Measurements from ENCODE around the gene ST7. TPM values are rescaled to one million over a fixed set of nuclear protein-coding genes. Genes with fewer than 3 reads are reported as not detected.
A peak's percentile ranks its signal among the peaks of the same experiment; 100 is the strongest.

ST7 gene
- total RNA-seq, 2 experiments from 2014 or later, result 4.6 to 5.6 TPM

DNA sequence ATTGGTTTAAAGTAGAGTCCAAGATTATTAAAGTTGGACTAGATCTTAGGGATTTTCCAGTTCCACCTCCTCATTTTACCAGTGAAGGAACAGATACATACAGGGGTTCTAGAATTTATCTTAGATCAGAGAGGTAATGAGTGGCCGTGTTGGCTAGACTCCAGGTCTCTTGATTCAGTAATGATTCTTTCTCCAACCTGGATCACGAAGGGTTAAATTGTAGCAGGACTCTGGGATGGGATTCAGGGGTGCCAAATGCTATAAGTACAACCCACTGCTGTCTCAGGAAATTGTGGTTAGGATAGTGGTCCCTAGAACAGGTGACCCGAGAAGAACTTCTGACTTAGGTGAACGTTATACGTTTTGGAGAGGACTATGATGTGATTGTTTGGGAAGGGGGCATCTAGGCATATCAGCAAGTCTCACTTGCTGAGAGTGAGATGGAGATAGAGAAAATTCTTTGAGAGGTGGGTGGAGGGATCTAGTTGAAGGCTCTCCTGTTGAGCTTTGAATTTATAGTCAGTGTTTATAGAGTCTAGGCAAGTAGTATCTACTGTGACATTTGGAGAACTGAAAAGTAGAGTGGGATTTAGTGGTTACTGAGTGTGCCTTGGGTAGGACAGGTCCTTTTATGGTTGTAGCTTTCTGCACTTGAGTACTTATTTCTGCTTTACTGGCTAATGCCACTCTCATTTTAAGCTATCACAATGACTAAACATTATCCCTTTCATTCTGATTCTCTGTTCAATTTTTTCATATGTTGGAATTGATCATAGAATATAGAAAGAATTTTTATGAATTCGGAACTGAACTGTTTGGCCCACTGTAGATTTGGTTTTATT, 58.3 kb downstream of the ST7 start:
- no peaks in the 10 kb centered on the region for H3K27me3 Mint-ChIP-seq
- no peak for DNase-seq
- no peaks in the 10 kb centered on the region for H3K9me3 Mint-ChIP-seq
- POLR2A ChIA-PET, result no interaction called here
- peaks cover 58% of the 10 kb centered on the region for H3K4me1 Mint-ChIP-seq
- H3K36me3 Mint-ChIP-seq, result no peaks in the 10 kb centered on the region
- no peak for ATAC-seq (ENCODE audit: low read depth)
- no peak overlapping the region for H3K27ac Mint-ChIP-seq
- H3K4me3 Mint-ChIP-seq, result no peak overlapping the region

DNA sequence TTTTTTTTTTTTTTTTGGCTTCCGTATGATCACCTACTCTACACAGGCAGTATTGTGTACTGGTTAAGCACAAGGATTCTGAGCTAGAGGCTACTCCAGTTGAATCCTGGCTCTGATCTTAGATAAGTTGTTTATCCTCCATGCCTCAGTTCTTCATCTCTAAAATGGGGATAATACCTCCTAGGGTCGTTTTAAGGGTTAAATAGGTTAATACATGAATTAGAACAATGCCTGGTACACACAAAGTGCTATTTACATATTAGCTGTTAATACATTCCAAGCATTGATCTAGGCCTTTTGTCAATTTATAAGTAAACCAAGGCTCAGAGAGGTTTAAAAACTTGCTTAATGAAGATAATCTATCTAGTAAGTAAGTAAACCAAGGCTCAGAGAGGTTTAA, 59.0 kb downstream of the ST7 start:
- Mint-ChIP-seq H3K4me1 (peaks cover 55% of the 10 kb centered on the region), H3K27me3 (no peaks in the 10 kb centered on the region), H3K4me3 (no peak overlapping the region), H3K27ac (no peak overlapping the region), H3K9me3 (no peaks in the 10 kb centered on the region), H3K36me3 (no peaks in the 10 kb centered on the region)
- POLR2A ChIA-PET, result no interaction called here
- no peak for DNase-seq
- no peak for ATAC-seq (ENCODE audit: low read depth)

DNA sequence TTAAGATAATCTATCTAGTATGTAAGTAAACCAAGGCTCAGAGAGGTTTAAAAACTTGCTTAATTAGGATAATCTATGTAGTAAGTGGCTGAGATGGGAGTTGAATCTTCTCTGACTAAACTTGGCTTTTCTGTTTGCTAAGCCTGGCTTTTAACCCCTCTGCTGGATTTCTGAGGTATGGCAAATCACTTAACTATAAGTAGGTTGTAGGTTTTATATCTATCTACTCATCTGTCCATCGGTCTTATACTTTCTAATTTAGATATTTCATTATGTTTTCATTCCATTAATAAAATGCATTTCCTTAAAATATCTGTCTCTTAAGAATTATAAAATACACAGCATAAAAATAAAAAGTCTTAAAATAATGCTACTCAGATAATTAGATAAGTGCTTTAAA, 59.4 kb downstream of the ST7 start:
- H3K27me3 Mint-ChIP-seq, result no peaks in the 10 kb centered on the region
- no peaks in the 10 kb centered on the region for H3K9me3 Mint-ChIP-seq
- POLR2A ChIA-PET, result no interaction called here
- H3K4me3 Mint-ChIP-seq, result no peak overlapping the region
- no peak for DNase-seq
- peaks cover 53% of the 10 kb centered on the region for H3K4me1 Mint-ChIP-seq
- H3K36me3 Mint-ChIP-seq, result no peaks in the 10 kb centered on the region
- no peak overlapping the region for H3K27ac Mint-ChIP-seq
- no peak for ATAC-seq (ENCODE audit: low read depth)

DNA sequence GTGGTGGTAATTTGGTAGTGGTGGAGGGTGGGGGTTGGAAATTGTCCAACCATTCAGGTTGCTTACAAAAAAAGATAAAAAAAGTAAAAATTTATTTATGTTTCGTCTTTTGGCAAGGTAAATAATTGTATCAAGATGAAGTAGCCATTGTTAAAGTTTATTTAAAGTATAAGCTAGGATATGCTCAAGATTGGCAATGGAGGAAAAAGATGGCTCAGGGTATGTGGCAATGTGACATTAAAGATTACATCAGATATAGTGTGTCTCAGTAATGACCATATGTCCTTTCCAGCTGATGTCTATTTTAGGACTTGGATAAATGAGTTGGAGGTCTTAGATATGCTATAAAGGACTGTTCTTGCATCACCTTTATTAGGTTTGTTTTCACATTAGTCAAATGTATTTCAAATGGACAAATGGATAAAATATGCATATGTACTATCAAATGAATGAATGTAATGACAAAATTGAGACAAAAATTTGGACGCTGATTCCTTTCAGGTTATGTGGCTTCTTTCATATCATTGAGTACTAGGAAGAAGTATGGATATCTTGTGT, 60.9 kb downstream of the ST7 start:
- peaks cover 43% of the 10 kb centered on the region for H3K4me1 Mint-ChIP-seq
- no peaks in the 10 kb centered on the region for H3K9me3 Mint-ChIP-seq
- no peak overlapping the region for H3K4me3 Mint-ChIP-seq
- DNase-seq (no peak), ATAC-seq (ENCODE audit: low read depth) (no peak)
- H3K27me3 Mint-ChIP-seq, result no peaks in the 10 kb centered on the region
- no peaks in the 10 kb centered on the region for H3K36me3 Mint-ChIP-seq
- POLR2A ChIA-PET, result interaction anchor here (0.6 kb wide), 1 partner anchor 11 kb away, joined by 3 read pairs; no protein-coding TSS in a partner anchor
- H3K27ac Mint-ChIP-seq, result no peak overlapping the region

DNA sequence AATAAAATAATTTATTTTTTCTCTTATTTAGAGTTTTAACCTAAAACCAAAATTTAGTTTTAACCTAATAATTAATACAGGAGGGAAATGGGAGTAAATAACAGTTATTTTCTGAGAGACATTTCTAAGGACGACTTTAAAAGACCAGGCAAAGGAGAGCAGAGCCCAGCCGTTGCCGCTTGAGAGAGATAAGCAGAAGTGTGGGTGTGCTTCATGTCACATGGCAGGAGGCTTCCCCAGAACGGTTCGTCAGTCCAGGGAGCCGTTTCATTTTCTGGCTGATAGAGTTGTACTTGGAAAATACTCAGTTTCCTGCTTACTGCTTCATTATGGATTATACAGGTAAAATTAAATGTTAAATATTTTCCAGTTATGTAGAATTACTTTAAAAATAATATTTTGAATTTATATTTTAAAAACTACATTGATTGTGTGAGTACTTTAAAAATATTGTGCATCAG, 61.4 kb downstream of the ST7 start:
- H3K4me3 Mint-ChIP-seq, result no peak overlapping the region
- POLR2A ChIA-PET, result interaction anchor here (0.6 kb wide), 1 partner anchor 12 kb away, joined by 3 read pairs; no protein-coding TSS in a partner anchor

DNA sequence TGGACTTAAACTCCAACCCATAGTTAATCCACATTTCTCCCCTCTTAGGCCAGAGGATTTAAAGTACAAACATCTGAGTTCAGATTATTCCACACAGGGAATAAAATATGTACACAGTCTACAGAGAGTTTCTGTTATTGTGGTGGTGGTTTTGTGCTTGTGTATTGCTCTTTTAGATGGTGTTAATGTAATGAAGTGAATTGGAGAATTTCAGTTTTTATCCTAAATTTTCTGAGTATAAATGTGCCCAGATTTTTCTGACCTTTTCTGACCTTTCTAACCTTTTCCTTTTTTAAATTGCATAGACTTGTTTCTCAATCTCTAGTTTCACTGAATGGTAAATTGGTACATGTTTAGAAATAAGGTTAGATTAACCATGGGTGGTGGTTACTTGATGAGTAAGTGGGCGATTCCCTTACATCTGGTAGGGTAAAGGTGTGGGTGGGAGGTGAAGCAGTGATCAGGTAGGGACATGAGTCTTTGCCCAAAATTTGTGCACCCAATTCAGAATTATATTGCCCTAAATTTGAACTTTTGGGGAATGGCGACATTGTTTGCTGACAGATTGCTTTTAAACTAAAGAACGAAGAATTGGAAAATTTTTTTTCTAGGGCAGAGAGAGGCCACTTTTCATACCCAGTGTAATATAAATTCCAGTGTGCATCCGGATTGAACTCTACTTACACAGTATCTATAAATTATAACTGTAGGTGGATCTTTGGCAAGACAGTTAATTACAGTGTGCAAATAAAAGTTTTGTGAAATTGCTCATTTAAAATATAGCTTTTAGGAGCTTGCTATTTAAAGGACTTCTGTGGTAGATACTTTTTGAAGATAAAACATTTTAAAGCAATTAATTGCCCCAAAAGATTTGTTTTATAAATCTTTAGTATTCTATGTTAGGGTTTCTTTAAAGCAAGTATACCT, 62.2 kb downstream of the ST7 start:
- POLR2A ChIA-PET, result no interaction called here
- H3K4me1 Mint-ChIP-seq, result peaks cover 29% of the 10 kb centered on the region
- H3K27me3 Mint-ChIP-seq, result no peaks in the 10 kb centered on the region
- no peaks in the 10 kb centered on the region for H3K36me3 Mint-ChIP-seq
- ATAC-seq (ENCODE audit: low read depth) (no peak), DNase-seq (no peak)
- no peak overlapping the region for H3K27ac Mint-ChIP-seq
- no peaks in the 10 kb centered on the region for H3K9me3 Mint-ChIP-seq
- H3K4me3 Mint-ChIP-seq, result peak overlapping the region; percentile 9

More for the DNA sequence above, 61.4 kb downstream of the ST7 start:
- H3K36me3 Mint-ChIP-seq, result no peaks in the 10 kb centered on the region
- DNase-seq, result no peak
- H3K4me1 Mint-ChIP-seq, result peaks cover 38% of the 10 kb centered on the region
- H3K27me3 Mint-ChIP-seq, result no peaks in the 10 kb centered on the region
- ATAC-seq (ENCODE audit: low read depth), result peak; percentile 39
- H3K9me3 Mint-ChIP-seq, result no peaks in the 10 kb centered on the region
- H3K27ac Mint-ChIP-seq, result no peak overlapping the region

DNA sequence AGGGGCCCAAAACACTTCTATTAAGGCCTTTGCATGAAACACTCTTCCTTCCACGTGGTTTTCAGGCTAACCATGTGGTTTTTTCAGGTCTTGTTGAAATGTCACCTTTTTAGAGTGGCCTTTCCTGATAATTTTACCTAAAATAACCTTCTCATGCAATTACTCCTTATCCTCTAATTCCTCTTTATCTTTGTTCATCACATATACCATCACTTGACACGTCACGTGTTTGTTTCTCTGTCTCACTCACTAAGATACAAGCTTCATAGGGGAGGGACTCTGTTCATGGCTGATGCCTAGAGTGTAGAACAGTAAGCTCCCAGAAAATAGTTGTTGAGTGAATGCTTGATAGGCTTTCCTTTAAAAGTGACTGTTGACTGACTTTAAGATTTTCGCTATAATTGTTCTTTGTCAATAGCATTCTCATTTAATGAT, 63.7 kb downstream of the ST7 start:
- POLR2A ChIA-PET, result no interaction called here
- Mint-ChIP-seq H3K27me3 (no peaks in the 10 kb centered on the region), H3K4me1 (peaks cover 16% of the 10 kb centered on the region), H3K9me3 (no peaks in the 10 kb centered on the region), H3K36me3 (no peaks in the 10 kb centered on the region), H3K4me3 (no peak overlapping the region), H3K27ac (no peak overlapping the region)
- no peak for DNase-seq
- ATAC-seq (ENCODE audit: low read depth), result no peak

DNA sequence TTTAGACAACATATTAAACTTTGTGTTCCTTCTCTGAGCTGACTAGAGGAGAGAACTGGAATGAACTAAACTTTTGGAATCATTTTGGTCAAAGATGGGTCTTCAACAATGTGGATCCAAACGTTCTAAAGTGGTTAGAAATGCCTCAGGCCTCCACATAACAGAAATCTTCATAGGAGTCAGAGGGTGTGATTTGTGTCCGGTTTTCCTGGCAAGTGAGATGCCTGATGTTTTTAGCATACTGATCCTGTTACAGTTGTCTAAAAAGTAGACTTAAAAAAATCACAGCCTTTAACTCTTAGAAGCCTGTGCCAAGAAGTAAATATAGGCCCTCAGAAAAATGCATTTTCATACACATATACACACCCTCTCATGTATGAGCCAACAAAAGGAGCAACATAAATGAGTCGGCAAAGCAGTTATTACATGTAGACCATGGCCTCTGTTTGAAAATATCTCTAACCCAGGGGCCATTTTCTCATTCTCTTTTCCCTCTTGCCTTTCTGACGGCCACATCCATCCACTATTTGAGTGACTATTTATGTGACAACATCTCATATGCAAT, 64.5 kb downstream of the ST7 start:
- Mint-ChIP-seq H3K27me3 (no peaks in the 10 kb centered on the region), H3K9me3 (no peaks in the 10 kb centered on the region), H3K4me3 (no peak overlapping the region), H3K27ac (no peak overlapping the region), H3K36me3 (no peaks in the 10 kb centered on the region), H3K4me1 (peaks cover 18% of the 10 kb centered on the region)
- DNase-seq (no peak), ATAC-seq (ENCODE audit: low read depth) (no peak)
- POLR2A ChIA-PET, result no interaction called here

DNA sequence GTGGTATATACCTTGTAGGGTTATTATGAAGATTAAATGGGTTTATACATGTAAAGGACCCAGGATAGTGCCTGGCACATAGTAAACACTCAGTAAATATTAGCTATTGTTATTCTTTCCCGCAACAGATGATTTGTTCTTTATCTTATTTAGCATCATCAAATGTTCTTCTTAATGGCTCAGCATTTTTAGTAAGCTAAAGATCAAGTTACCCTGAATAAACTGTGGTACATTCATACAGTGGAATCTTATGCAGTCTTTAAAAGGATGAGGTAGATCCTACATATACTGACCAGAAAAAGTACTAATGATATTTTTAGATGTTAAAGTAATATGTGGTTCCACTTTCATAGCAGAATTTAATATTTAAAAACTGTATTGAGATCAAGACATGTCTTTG, 65.4 kb downstream of the ST7 start:
- no peaks in the 10 kb centered on the region for H3K9me3 Mint-ChIP-seq
- POLR2A ChIA-PET, result no interaction called here
- no peaks in the 10 kb centered on the region for H3K27me3 Mint-ChIP-seq
- H3K4me3 Mint-ChIP-seq, result no peak overlapping the region
- ATAC-seq (ENCODE audit: low read depth) (no peak), DNase-seq (no peak)
- H3K4me1 Mint-ChIP-seq, result peaks cover 24% of the 10 kb centered on the region
- no peak overlapping the region for H3K27ac Mint-ChIP-seq
- H3K36me3 Mint-ChIP-seq, result no peaks in the 10 kb centered on the region

DNA sequence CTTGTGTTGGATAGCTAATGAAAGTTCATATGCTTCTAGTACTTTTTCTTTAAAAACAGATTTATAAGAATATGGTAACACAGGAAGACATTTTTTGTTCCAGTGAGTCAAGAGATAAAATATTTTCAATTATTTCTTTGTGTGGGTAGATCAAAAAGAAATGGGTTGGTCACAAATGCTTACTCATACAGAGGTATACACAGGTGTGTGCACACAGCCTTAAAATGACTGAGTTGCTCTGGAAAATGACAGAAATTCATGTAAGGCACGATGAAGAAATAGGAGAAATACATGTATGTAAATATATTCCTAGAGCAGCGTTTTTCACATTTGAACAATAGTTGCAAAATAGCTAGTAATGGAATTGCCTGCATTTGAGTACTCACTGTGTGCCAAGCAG, 66.0 kb downstream of the ST7 start:
- Mint-ChIP-seq H3K27ac (no peak overlapping the region), H3K36me3 (no peaks in the 10 kb centered on the region), H3K27me3 (no peaks in the 10 kb centered on the region), H3K4me1 (peaks cover 22% of the 10 kb centered on the region), H3K4me3 (no peak overlapping the region), H3K9me3 (no peaks in the 10 kb centered on the region)
- ATAC-seq (ENCODE audit: low read depth) (no peak), DNase-seq (no peak)
- POLR2A ChIA-PET, result no interaction called here

DNA sequence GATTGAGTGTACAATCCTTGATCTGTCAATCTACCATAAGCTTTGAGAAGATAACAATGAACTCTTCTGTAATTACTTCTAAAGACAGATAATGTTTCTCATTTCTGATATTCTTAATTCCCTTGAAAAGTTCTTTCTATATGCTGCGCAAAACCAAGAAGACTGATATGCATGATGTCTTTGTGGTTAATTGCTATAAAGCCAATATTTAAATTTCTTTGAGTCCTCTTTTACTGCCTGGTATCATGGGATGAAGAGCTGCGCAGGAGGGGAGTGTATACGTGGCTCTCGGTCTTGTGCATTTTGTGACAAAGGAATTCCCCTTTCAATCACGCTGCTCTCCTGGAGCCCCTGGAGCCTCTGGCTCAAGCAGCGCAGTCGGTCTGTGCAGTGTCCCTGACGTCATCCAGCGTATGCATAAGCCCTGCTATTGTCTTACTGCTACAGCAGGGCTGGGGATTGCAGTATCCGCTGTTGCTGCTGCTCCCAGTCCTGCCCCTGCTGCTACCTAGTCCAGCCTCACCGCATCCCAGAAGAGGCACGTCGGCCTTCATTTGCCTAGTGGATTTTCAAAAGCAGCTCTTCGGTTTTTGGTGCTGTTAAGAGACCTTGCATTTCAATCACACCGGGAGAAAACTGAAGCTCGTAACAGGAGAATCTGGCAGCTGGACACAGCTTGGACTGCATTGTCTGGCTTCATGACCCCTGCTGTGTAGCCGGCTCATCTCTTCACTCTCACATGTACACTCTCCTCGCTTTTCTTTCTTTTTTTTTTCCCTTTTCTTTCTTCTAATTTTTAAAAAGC, 66.7 kb downstream of the ST7 start:
- H3K27ac Mint-ChIP-seq, result no peak overlapping the region
- no peak for DNase-seq
- H3K4me3 Mint-ChIP-seq, result no peak overlapping the region
- H3K4me1 Mint-ChIP-seq, result peaks cover 23% of the 10 kb centered on the region
- no peaks in the 10 kb centered on the region for H3K9me3 Mint-ChIP-seq
- POLR2A ChIA-PET, result no interaction called here
- no peak for ATAC-seq (ENCODE audit: low read depth)
- H3K27me3 Mint-ChIP-seq, result no peaks in the 10 kb centered on the region
- no peaks in the 10 kb centered on the region for H3K36me3 Mint-ChIP-seq

DNA sequence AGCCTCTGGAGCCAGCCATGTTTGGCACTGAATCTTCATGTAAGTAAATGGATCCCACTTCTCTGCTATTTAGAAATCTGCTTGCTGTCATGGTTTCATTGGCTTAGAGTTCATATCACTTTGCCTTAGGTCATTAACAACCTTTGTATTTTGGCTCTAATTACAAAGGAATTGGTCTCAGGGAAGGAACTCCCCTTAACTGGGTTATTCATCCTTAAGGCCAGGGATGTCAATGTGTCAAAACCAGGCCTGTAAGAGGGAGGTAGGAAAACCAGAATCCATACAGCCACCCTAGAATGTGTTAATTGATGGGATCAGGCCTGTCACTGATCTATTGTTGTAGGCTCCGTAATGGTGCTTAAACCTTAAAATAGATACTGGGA, 67.3 kb downstream of the ST7 start:
- Mint-ChIP-seq H3K4me3 (no peak overlapping the region), H3K9me3 (no peaks in the 10 kb centered on the region), H3K27me3 (no peaks in the 10 kb centered on the region), H3K36me3 (no peaks in the 10 kb centered on the region), H3K4me1 (peaks cover 17% of the 10 kb centered on the region), H3K27ac (no peak overlapping the region)
- no peak for ATAC-seq (ENCODE audit: low read depth)
- POLR2A ChIA-PET, result no interaction called here
- no peak for DNase-seq

DNA sequence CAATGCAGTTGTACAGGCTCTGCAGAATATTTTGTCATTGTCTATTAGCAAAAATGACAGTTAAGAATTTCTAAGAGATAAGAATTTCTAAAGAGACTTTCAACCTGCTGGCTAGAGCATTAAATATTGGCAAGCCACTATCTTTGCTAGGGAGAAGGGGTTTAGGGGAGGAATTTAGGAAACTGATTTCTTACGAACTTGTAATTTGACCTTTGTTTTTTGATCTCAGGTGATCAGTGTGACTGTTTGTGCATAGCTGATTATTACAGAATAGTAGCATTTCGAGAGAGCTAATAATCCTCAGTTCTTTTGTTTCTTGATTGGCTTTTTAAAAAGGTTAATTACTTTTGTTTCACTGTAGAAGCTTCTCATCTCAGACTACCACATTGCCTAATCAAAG, 68.1 kb downstream of the ST7 start:
- ATAC-seq (ENCODE audit: low read depth) (no peak), DNase-seq (no peak)
- Mint-ChIP-seq H3K36me3 (no peaks in the 10 kb centered on the region), H3K4me3 (no peak overlapping the region), H3K9me3 (no peaks in the 10 kb centered on the region), H3K27me3 (no peaks in the 10 kb centered on the region), H3K4me1 (peaks cover 14% of the 10 kb centered on the region), H3K27ac (no peak overlapping the region)
- POLR2A ChIA-PET, result no interaction called here
